Measurements from ENCODE around the gene KCTD1. TPM values are rescaled to one million over a fixed set of nuclear protein-coding genes. Genes with fewer than 3 reads are reported as not detected.

The KCTD1 gene
- total RNA-seq, 6 experiments from 2014 or later, result 2.9 to 6.8 (median 4.8) TPM

DNA sequence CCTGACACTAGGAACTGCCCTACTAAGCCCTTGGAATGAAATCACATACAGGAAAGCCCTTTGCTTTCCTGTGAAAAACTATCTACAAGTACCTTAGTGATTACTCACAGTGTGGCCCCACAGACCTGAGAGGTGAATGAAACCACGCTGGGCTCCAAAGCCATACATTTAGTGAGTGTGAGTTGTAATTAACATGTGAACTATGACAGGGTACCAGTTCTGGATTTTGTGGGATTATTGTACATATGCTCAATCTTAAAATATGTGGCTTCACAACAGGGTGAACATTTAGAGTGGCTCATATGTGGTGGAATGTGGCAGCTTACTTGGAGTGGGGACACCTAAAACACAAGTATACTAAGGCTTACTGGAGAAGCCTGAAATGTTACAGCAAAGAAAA, 12.3 kb downstream of the KCTD1 start:
- WGBS (ENCODE audit: insufficient coverage, low coverage, low lambda C conversion rate, missing lambda C conversion rate), result no CpG with 5 or more reads among the region's 1 CpG
- H3K27me3 ChIP-seq, result no peaks in the 10 kb centered on the region
- intact Hi-C loops (cut with DNase I), result no loop called here
- H3K4me3 ChIP-seq, result no peak overlapping the region
- no peaks in the 10 kb centered on the region for H3K9me3 ChIP-seq
- no peaks in the 10 kb centered on the region for H3K36me3 ChIP-seq
- TF ChIP-seq CTCF (IDR thresholded peaks at IDR 0.05) (no peak), POLR2A (IDR thresholded peaks at IDR 0.05) (no peak)
- ATAC-seq (no peak), DNase-seq (no peak)
- H3K4me1 ChIP-seq, result no peaks in the 10 kb centered on the region
- no peak overlapping the region for H3K27ac ChIP-seq

DNA sequence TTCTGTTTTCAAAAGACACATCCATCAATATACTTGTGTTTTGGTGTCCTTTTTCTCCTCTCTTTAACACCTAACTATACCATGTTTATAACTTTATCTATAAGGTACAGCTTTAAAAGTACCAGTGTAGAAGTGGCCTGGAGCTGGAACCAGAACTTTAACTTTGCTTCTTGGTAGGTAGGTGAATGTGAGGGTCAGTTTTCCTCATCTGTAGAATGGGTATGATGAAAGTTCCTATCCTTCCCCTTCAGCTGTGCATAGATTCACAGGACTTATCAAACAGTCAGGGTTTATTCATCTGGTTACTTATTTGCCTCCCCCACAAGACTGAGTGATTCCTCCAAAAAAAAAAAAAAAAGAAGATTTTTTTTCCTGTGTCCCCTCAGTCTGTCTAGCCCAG, 12.7 kb downstream of the KCTD1 start:
- Histone ChIP-seq H3K4me1 (no peaks in the 10 kb centered on the region), H3K27me3 (no peaks in the 10 kb centered on the region), H3K4me3 (no peak overlapping the region), H3K36me3 (no peaks in the 10 kb centered on the region), H3K9me3 (no peaks in the 10 kb centered on the region), H3K27ac (no peak overlapping the region)
- TF ChIP-seq POLR2A (IDR thresholded peaks at IDR 0.05) (no peak), CTCF (IDR thresholded peaks at IDR 0.05) (no peak)
- intact Hi-C loops (cut with DNase I), result no loop called here
- ATAC-seq (no peak), DNase-seq (no peak)

DNA sequence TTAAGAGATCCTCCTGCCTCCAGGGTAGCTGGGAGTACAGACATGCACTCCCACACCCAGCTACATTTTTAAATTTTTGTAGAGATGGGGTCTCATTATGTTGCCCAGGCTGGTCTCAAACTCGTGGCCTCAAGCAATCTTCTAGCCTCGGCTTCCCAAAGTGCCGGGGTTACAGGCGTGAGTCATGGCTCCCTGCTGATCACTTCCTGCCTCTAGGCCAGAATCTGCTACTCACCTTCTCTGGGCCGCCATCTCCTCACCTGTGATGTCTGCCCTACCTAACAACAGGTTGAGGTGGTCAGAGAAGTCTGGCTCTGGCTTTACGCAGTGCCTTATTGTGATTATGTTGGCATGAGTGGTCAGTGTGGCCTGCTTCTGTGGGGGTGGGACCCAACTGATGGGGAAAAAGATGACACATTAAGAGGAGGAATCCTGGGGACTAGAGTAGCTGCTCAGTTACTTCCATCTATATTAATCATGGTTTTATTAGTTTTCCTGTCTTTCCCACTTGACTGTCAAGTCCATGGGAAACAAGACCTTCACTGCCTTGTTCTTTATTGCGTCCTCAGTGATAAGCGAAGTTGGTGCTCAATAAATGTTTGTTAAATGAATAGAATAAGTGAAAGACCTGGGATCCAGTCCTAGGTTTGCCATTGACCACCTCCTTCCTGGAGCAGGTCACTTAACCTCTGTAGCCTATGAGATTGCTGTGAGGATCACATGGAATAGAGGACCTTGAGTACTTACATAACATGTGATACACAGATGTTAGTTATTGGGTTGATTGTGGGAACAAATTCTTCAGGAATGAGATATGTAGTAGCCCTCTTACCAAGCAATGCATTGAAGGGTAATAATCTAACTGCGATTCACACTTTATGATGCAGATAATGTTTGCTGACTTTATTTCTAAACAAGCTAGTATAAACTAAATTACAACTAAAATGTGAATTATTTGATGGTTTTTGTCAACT, 15.7 kb downstream of the KCTD1 start:
- Histone ChIP-seq H3K36me3 (no peaks in the 10 kb centered on the region), H3K4me1 (no peaks in the 10 kb centered on the region), H3K27ac (no peak overlapping the region), H3K27me3 (no peaks in the 10 kb centered on the region), H3K9me3 (no peaks in the 10 kb centered on the region), H3K4me3 (no peak overlapping the region)
- no peak for DNase-seq
- no peak for ATAC-seq
- intact Hi-C loops (cut with DNase I), result no loop called here
- TF ChIP-seq CTCF (IDR thresholded peaks at IDR 0.05), result no peak
- no peak for TF ChIP-seq POLR2A (IDR thresholded peaks at IDR 0.05)
- WGBS (ENCODE audit: insufficient coverage, low coverage, low lambda C conversion rate, missing lambda C conversion rate), result 84% methylated on average over 9 of the region's 9 CpGs

DNA sequence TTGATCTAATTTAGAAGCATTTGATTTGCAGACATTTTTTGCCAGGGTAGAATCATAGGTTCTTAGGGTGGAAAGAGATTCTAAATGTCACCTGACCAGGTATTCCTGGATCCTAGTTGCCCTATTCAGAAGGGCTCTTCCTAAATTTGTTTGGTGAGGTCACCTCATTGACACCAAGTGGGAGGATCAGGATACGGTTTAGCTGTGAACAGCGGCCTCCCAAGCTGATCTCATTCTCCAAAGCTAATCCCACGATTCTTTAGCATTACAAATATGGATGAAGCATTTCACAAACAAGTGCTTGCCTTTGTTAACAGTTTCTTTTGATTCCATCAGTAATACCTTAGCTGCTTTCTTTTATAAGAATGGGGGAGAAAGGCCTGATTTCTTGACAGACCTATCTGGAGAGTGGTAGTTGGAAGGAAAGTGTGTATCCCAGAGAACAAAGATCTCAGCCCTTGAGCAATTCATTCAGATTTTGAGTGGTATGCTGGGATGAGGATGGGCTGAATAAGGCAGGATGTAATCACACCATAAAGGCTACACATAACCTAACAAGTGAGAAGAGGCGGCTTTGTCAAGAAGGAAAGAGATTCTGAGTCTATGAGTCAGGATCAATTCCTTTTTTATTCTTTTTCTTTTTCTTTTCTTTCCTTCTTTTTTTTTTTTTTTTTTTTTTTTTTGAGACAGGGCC, 16.6 kb downstream of the KCTD1 start:
- no peak for DNase-seq
- no peak for ATAC-seq
- no peaks in the 10 kb centered on the region for H3K36me3 ChIP-seq
- TF ChIP-seq CTCF (IDR thresholded peaks at IDR 0.05) (no peak), POLR2A (IDR thresholded peaks at IDR 0.05) (no peak)
- no peak overlapping the region for H3K4me3 ChIP-seq
- no peaks in the 10 kb centered on the region for H3K9me3 ChIP-seq
- WGBS (ENCODE audit: insufficient coverage, low coverage, low lambda C conversion rate, missing lambda C conversion rate), result 64% methylated on average over 4 of the region's 4 CpGs
- intact Hi-C loops (cut with DNase I), result no loop called here
- no peak overlapping the region for H3K27ac ChIP-seq
- no peaks in the 10 kb centered on the region for H3K4me1 ChIP-seq
- H3K27me3 ChIP-seq, result no peaks in the 10 kb centered on the region
